RCC 7860 (cell line): Measurements from ENCODE around the gene UBASH3B.

Experiments
- DNase-seq: peaks from one replicate; pipeline ENCODE4 v3.0.0-alpha.2; 2015; ENCODE audit warnings: low spot score
- FAIRE-seq: peaks from 2 replicates; lab custom pipeline; 2012; peaks lifted over from hg19 to GRCh38; lab: Jason Lieb, UNC

The UBASH3B gene

GRCh38 chr11:122749005-122749687, 93.6 kb downstream of the UBASH3B start:
- FAIRE-seq (peak; percentile 81), DNase-seq (peak; percentile 81)

GRCh38 chr11:122750049-122750448, 94.5 kb downstream of the UBASH3B start:
- FAIRE-seq (no peak), DNase-seq (no peak)

GRCh38 chr11:122751292-122752070, 96.0 kb downstream of the UBASH3B start:
- FAIRE-seq = no peak

DNA sequence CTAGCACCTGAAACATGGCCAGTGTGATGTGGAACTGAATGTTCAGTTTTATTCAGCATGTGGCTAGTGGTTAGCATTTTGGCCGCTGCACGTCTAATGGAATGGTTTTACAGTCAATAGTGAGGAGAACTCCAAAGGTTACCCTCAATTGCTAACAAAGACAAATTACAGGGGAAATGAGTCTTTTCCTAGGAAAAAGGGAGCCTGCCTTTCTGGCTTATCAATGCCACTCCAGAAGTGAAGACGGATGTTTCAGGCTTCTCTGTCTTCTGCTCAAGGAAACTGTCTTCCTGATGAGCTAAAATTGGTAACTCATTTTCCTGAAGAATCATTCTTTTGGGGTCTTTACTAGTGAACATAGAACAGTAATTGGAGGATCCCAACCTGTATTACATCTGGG, 98.5 kb downstream of the UBASH3B start:
- FAIRE-seq (no peak), DNase-seq (no peak)

More at GRCh38 chr11:122751292-122752070, 96.0 kb downstream of the UBASH3B start:
- no peak for DNase-seq

DNA sequence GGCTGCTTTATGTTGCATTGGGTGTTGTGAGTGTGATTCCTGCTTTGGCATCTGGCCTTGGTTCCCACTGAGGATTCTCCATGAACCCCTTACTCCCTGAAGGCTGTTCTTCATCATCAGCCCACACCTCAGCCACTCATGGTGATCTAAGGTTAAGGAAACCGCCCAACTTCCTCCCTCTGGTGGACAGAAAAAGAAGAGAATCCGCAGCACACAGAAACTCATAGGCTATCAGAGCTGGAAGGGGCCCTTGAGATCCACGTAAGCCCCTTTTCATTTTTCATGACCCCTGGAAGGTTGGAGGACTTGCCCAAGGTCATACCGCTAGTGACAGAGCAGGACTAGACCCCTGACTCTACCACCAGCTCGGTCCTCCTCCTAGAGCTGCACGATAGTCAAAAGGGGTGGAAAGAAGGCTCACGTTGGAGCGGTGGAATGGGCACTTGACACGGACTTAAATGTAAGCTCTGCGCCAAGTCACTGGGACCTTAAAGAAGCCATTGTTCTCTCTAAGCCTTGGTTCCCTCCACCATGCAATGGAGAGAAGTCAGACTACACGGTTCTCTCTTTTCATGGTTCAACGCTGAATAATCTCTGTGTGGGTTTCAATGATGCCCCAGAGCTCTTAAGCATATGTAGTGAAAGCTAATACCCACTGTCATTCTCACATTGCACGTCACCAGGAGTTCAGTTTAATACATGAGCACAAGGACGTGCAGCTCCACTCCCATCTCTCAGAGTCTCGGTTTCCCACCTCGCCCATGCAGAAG, 99.2 kb downstream of the UBASH3B start:
- FAIRE-seq = no peak

DNA sequence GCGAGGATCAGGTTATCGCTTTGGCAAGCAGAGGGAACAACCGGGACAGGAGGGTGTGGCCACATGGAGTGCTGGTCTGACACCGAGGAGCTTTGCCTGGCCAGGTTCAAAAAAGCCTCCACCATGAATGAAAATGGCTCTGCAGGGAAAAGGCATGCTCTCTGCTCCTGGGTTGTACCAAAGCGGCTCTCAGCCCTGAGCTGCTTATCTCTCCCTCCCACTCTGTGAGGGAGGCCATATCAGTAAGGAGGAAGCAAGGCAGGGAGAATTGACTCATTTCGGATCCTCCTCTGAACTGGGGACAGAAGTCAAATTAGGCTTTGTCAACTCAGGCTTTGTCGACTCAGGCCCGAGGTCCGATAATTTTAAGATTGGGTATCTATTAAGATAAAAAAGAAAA, 99.9 kb downstream of the UBASH3B start:
- FAIRE-seq (no peak), DNase-seq (no peak)

More for the DNA sequence above, 99.2 kb downstream of the UBASH3B start:
- DNase-seq = no peak

- no peak for DNase-seq
- FAIRE-seq = no peak
Observed at GRCh38 chr11:122755941-122756340, 100.4 kb downstream of the UBASH3B start.

DNA sequence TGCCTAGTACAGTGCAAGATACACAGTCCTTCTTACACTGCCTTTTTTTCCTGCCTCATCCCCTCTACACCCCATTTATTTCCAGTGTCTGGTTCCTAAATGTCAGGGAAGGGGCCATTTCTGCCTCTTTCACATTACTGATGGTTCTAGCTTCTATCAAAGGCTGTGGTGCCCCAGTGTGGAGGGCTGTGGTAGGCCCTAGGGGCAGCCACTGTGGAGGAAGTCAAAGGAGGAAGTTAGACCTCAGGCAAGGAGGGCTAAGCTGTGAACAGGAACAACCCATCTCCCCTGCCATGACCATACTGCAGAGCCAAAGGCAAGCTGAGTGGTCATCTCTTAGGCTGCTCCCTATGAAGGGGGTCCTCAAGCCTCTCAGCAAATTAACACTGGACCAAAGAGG, 100.9 kb downstream of the UBASH3B start:
- DNase-seq = no peak
- no peak for FAIRE-seq

GRCh38 chr11:122757201-122757600, 101.7 kb downstream of the UBASH3B start:
- DNase-seq = no peak

GRCh38 chr11:122758339-122758738, 102.8 kb downstream of the UBASH3B start:
- DNase-seq = no peak
- no peak for FAIRE-seq

More at GRCh38 chr11:122757201-122757600, 101.7 kb downstream of the UBASH3B start:
- no peak for FAIRE-seq

GRCh38 chr11:122758974-122759373, 103.5 kb downstream of the UBASH3B start:
- no peak for FAIRE-seq
- DNase-seq = no peak

DNA sequence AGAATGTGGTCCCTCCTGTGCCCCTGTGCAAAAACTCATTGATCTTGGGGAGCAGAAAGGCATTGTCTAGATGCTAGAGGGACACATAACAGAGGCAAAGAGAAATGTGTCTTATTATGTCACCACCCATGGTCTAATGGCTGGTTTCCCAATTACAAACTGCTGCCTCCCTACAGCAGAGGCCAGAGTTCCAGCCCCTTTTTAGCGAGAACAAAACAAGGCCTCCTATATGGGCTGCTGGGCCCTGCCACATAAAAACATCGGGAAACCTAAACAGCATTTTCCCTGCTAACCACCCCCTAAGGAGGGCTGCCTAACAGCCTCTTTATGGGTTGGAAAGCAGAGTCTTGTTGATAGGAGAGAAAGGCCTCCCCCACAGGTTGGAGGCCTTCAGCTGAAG, 107.6 kb downstream of the UBASH3B start:
- no peak for DNase-seq
- FAIRE-seq = no peak

GRCh38 chr11:122764371-122765090, 109.0 kb downstream of the UBASH3B start:
- FAIRE-seq (no peak), DNase-seq (no peak)

DNA sequence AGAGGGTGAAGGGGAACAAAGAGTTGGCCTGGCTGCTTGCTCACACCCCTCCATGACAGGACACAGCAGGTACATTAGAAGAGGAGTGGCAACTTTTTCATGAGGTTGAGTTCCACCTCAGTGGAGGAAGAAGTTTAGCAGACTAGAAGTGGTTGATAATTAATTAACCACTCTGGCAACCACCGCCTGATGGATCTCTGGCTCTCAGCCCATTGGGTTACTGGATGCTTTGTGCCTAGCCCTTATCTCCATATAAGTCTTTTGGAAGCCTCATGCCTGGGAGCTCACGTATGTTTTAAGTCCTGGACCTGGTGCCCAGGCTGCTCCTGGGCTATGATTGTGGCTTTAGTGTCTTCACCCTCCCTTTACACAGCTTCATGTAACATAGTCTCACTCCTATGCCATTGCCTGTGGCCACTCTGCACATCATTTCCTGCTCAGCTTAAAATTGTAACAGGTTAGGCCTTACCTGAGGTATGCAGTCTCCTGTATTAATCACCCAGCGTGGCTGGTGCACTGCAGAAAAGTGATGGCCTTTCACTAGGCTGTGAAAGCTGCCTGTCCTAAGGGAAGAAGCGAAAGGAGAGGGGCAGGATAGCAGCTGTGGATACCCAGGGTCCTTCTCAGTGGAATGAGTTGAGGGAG, 110.1 kb downstream of the UBASH3B start:
- peak; percentile 35 for DNase-seq
- FAIRE-seq = peak; percentile 63

- DNase-seq (no peak), FAIRE-seq (no peak)
Observed at GRCh38 chr11:122769126-122769780, 113.7 kb downstream of the UBASH3B start.

DNA sequence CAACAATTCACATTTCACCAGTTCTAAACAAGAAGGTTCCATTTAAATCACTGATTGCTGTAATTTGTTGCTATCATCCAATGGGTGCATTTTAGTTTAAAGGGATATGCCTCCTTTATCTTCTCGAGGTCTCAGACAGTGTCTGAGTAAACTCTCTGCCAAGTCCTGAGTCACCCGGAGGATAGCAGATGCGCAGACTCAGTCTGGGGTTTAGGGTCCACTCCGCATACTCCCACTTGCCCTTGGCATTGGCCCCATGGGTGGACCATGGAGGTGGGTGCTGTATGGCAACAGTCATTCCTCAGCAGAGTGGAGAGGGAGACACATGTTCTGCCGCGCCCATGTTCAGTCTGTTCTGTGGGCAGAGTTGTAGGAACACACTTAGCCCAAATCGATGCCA, 117.4 kb downstream of the UBASH3B start:
- FAIRE-seq (no peak), DNase-seq (no peak)

DNA sequence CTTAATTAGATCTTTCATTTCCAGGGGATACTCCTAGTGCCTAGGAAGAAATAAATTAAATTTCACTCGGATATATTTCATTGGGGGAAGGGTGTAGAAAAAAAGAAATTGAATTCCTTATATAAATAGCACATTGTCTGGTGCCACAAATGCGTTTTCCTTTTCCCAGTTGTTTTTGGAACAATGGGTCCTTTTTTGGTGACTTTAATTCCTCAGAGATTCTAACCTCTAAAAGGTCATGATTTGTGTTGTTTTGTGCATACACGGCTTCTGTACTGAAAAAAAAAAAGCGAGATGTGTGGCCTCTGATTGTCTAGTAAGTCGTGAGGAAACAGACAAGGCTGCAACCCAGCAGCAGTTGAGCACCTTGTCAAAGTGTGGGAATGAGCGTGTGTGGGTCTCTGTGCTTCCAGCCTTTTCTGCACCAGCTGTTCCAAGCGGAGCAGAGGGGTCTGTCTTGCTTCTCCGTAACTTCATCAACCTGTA, 118.3 kb downstream of the UBASH3B start:
- no peak for DNase-seq
- FAIRE-seq = no peak

GRCh38 chr11:122775675-122776271, 120.3 kb downstream of the UBASH3B start:
- DNase-seq (no peak), FAIRE-seq (no peak)

GRCh38 chr11:122776546-122776945, 121.0 kb downstream of the UBASH3B start:
- no peak for FAIRE-seq
- DNase-seq = no peak
